HG03066 (cell line): ENCODE measurements around the gene MDFIC2.

ENCODE experiments used
- ATAC-seq: cut with Tn5 transposase; IDR thresholded peaks from one replicate; pipeline ENCODE4 v1.9.1; 2021; ENCODE audit warnings: low read depth; ENCODE audit not compliant: unreplicated experiment

MDFIC2 gene

GRCh38 chr3:70185661-70186060 is 126.8 kb downstream of the MDFIC2 start:
- ATAC-seq = no peak

GRCh38 chr3:70183781-70184504 is 128.5 kb downstream of the MDFIC2 start:
- no peak for ATAC-seq

GRCh38 chr3:70182166-70182565 is 130.3 kb downstream of the MDFIC2 start:
- no peak for ATAC-seq

DNA sequence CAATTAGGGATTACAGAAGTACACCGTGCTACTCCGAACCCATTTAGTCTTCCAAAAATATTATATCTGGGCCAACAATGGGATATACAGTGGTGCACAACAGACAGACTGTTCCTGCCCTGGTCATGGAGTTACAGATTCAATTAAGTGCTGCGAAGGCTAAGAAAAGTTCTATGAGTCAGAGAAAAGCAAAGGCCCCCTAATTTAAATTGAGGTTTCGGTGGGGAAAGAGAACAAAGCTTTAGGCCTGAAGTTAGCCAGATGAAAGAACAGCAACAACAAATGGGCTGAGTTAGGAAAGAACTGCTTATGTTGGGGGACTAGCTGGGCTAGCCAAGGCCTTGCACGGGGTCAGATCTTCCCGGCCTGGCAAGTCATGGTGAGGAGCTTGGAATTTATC is 131.8 kb downstream of the MDFIC2 start:
- ATAC-seq = no peak

DNA sequence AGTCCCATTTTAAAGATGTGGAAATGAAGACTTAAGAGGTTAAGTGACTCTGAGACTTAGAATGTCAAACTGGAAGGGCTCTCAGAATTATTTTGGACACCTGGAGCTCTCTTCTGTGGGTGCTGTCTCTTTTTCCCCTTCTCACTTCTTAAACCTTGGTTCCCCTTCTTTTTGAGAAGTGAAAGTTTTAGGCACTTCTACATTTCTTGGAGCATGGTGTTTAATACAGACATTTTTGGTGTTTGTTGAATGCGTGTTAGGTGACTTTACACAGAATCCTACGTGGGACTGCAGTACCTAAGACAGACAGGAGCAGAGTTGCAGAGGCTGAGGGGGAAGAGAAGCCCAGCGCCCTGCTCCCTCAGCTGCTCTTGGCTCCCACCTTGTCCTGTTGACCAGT is 133.3 kb downstream of the MDFIC2 start:
- peak; percentile 55 for ATAC-seq

DNA sequence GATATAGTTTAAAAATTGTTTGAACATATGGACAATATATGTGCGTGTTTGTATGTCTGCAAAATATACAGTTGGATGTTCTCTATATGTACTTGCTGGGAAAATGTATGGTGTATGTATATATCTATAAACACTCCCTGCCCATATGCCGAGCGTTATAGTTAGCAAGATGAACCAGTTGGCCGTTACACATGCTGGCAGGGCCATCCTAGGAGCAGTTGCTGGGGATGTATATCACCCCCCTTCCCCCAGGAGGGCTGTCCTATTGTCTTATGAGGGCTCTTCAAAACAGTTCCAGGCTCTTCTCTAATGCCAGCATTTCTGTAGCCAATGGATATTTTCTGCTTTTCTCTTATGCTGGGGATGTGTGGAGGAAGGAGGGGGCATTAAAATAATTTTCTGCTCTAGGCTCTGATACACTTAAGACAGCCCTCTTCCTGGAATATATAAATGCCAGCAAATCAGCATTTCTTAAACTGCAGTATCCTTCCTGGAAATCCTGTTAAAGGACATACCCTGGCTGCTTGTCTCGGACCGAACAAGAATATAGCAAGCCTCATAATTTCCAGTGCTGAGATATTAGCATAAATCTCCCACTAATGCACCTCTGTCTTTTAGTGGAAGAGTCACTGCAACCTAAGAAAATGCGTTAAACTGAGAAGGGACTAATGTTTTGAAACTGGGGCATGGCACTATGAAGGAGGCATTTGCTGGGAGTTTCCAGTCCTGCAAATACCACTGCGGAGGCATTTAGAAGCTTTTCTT is 134.4 kb downstream of the MDFIC2 start:
- no peak for ATAC-seq

- no peak for ATAC-seq
These were observed 136.2 kb downstream of the MDFIC2 start for GRCh38 chr3:70176224-70176623.

GRCh38 chr3:70156808-70157207 is 155.6 kb downstream of the MDFIC2 start:
- no peak for ATAC-seq

DNA sequence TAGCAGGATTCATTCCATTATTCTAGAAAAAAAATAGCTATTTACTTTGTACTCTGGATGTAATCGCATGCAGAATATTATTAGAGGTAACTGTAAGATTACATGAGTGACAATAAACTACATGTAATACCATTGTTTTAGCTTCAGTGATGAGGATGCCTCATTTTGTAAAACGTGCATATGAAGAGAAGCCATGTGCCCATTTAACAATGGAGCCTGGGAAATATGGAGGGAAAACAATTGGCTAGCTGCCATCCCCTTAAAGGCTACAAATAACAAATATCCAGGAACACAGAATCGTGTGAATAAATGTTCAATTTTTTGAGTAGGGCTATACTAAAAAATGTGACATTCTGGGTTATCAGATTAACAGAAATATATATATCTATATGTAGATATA is 161.8 kb downstream of the MDFIC2 start:
- ATAC-seq = no peak

- no peak for ATAC-seq
These were observed 162.6 kb downstream of the MDFIC2 start for GRCh38 chr3:70149714-70150400.
